Measurements from ENCODE around the gene SUSD5.
"Not testable (repeated sequence)": the region's sequence is repeated elsewhere in the genome, so short reads cannot be mapped to it uniquely, and the experiment has no call there.

The SUSD5 gene

GRCh38 chr3:33152363-33153360 is 65.9 kb downstream of the SUSD5 start:
- no peak for DNase-seq (ENCODE audit: low spot score)

- no peak for DNase-seq (ENCODE audit: low spot score)
These were observed 69.3 kb downstream of the SUSD5 start for GRCh38 chr3:33149342-33149741.

- no peak for DNase-seq (ENCODE audit: low spot score)
These were observed 71.7 kb downstream of the SUSD5 start for GRCh38 chr3:33146791-33147445.

GRCh38 chr3:33145901-33146580 is 72.6 kb downstream of the SUSD5 start:
- no peak for DNase-seq (ENCODE audit: low spot score)

- no peak for DNase-seq (ENCODE audit: low spot score)
These were observed 73.2 kb downstream of the SUSD5 start for GRCh38 chr3:33145221-33145900.

GRCh38 chr3:33144433-33144832 is 74.2 kb downstream of the SUSD5 start:
- DNase-seq (ENCODE audit: low spot score) = peak; percentile 23

- no peak for DNase-seq (ENCODE audit: low spot score)
These were observed 77.6 kb downstream of the SUSD5 start for GRCh38 chr3:33141006-33141405.

- DNase-seq (ENCODE audit: low spot score) = no peak
These were observed 78.6 kb downstream of the SUSD5 start for GRCh38 chr3:33139996-33140395.

- DNase-seq (ENCODE audit: low spot score) = not testable (repeated sequence)
These were observed 79.5 kb downstream of the SUSD5 start for GRCh38 chr3:33139006-33139623.

GRCh38 chr3:33137691-33138090 is 80.9 kb downstream of the SUSD5 start:
- DNase-seq (ENCODE audit: low spot score) = no peak

- DNase-seq (ENCODE audit: low spot score) = no peak
These were observed 84.5 kb downstream of the SUSD5 start for GRCh38 chr3:33134026-33134625.

GRCh38 chr3:33132019-33132360 is 86.6 kb downstream of the SUSD5 start:
- DNase-seq (ENCODE audit: low spot score) = no peak

- DNase-seq (ENCODE audit: low spot score) = peak; percentile 73
These were observed 87.1 kb downstream of the SUSD5 start for GRCh38 chr3:33131331-33132018.

- DNase-seq (ENCODE audit: low spot score) = no peak
These were observed 88.5 kb downstream of the SUSD5 start for GRCh38 chr3:33130144-33130543.

- DNase-seq (ENCODE audit: low spot score) = no peak
These were observed 89.9 kb downstream of the SUSD5 start for GRCh38 chr3:33128706-33129105.

GRCh38 chr3:33125840-33126239 is 92.8 kb downstream of the SUSD5 start:
- no peak for DNase-seq (ENCODE audit: low spot score)

GRCh38 chr3:33124638-33125037 is 94.0 kb downstream of the SUSD5 start:
- DNase-seq (ENCODE audit: low spot score) = no peak

GRCh38 chr3:33122991-33123390 is 95.6 kb downstream of the SUSD5 start:
- no peak for DNase-seq (ENCODE audit: low spot score)

GRCh38 chr3:33119891-33120290 is 98.7 kb downstream of the SUSD5 start:
- DNase-seq (ENCODE audit: low spot score) = no peak

- no peak for DNase-seq (ENCODE audit: low spot score)
These were observed 101.1 kb downstream of the SUSD5 start for GRCh38 chr3:33117461-33117860.

All from hematopoietic multipotent progenitor cell treated with erythropoietin and hydrocortisone succinate and interleukin-3 and kit ligand, for 15 days (in vitro differentiated cells).